ENCODE measurements around the gene NFATC1.

NFATC1 gene

GRCh38 chr18:79356435-79356834 lies 39.3 kb upstream of the NFATC1 start:
- TF ChIP-seq, protein P1, sequence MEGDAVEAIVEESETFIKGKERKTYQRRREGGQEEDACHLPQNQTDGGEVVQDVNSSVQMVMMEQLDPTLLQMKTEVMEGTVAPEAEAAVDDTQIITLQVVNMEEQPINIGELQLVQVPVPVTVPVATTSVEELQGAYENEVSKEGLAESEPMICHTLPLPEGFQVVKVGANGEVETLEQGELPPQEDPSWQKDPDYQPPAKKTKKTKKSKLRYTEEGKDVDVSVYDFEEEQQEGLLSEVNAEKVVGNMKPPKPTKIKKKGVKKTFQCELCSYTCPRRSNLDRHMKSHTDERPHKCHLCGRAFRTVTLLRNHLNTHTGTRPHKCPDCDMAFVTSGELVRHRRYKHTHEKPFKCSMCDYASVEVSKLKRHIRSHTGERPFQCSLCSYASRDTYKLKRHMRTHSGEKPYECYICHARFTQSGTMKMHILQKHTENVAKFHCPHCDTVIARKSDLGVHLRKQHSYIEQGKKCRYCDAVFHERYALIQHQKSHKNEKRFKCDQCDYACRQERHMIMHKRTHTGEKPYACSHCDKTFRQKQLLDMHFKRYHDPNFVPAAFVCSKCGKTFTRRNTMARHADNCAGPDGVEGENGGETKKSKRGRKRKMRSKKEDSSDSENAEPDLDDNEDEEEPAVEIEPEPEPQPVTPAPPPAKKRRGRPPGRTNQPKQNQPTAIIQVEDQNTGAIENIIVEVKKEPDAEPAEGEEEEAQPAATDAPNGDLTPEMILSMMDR (conservative IDR thresholded peaks at IDR 0.05), result no peak
- TF ChIP-seq ZFX (IDR thresholded peaks at IDR 0.05), result no peak

GRCh38 chr18:79360933-79361332 lies 34.8 kb upstream of the NFATC1 start:
- no peak for TF ChIP-seq ZFX (IDR thresholded peaks at IDR 0.05)
- TF ChIP-seq, protein P1 (conservative IDR thresholded peaks at IDR 0.05), result no peak
- H3K27ac ChIP-seq, result no peak overlapping the region

More at GRCh38 chr18:79356435-79356834, 39.3 kb upstream of the NFATC1 start:
- H3K27ac ChIP-seq, result no peak overlapping the region

GRCh38 chr18:79361766-79362522 lies 33.8 kb upstream of the NFATC1 start:
- no peak for TF ChIP-seq ZFX (IDR thresholded peaks at IDR 0.05)
- TF ChIP-seq, protein P1 (conservative IDR thresholded peaks at IDR 0.05), result no peak
- no peak overlapping the region for H3K27ac ChIP-seq

DNA sequence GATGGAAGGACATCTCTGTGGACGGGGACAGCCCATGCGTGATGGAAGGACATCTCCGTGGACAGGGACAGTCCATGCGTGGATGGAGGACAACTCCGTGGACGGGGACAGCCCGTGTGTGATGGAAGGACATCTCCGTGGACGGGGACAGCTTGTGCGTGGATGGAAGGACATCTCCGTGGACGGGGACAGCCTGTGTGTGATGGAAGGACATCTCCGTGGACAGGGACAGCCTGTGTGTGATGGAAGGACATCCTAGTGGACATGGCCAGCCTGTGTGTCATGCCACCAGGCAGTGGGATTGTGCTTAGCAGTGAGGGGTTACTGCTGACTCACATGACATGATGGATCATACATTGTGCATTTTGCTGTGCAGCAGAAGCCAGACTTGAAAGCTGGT lies 30.0 kb upstream of the NFATC1 start:
- H3K27ac ChIP-seq, result no peak overlapping the region
- TF ChIP-seq, protein P1 (conservative IDR thresholded peaks at IDR 0.05), result no peak
- no peak for TF ChIP-seq ZFX (IDR thresholded peaks at IDR 0.05)

DNA sequence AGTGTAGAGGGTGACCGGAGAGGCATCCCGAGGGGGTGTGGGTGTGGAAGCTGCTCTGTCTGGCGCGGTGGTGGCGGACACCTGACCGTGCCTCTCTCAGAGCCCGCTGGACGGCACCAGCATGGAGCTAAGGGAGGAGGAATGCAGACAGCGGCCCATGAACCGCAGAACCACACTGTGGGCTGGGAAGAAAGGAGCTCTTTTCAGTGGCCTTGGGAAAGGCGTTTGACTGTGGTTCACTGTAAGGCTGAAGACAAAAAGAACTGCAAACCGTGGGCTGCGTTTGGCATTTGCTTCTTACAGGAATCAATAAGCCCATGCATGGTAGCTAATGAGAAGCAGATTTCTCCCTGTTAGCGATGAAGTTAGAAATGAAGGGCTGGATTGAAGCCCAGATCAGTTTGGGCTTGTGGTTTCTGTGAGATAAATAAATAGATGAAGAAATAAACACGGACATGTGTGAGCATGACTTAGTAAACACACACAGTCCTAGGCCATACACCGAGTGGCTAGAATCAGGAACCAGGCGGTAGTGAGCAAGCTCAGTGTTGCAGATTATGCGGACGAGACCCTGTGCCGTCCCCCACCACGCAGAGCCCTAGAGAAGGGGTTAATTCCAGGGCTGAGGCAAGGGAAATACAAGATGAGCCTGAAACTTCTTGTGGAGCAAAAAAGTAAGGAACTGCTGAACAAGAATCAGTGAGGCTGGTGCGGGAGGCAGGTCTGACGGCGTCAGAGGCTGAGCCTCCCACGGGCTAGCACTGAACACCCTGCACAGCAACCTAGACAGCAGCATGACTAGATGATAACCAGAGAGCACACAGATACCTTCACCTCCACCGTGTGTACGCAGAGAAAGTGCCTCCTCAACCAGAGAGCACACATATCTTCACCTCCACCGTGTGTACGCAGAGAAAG lies 29.3 kb upstream of the NFATC1 start:
- H3K27ac ChIP-seq, result no peak overlapping the region
- no peak for TF ChIP-seq ZFX (IDR thresholded peaks at IDR 0.05)
- TF ChIP-seq, protein P1 (conservative IDR thresholded peaks at IDR 0.05), result no peak

GRCh38 chr18:79367480-79367879 lies 28.2 kb upstream of the NFATC1 start:
- no peak overlapping the region for H3K27ac ChIP-seq
- TF ChIP-seq, protein P1 (conservative IDR thresholded peaks at IDR 0.05), result no peak
- TF ChIP-seq ZFX (IDR thresholded peaks at IDR 0.05), result no peak

GRCh38 chr18:79367989-79368388 lies 27.7 kb upstream of the NFATC1 start:
- no peak for TF ChIP-seq ZFX (IDR thresholded peaks at IDR 0.05)
- TF ChIP-seq, protein P1 (conservative IDR thresholded peaks at IDR 0.05), result no peak
- no peak overlapping the region for H3K27ac ChIP-seq

Measured in C4-2B (cell line).